PC-9 (cell line): ENCODE results near the gene TULP4. TPM values are rescaled to one million over a fixed set of nuclear protein-coding genes. Genes with fewer than 3 reads are reported as not detected.

Experiments used
- BruUV-seq: library from RNA; stranded (reverse); fragments of 400-500 nt; replicated peaks from 2 replicates; lab custom pipeline; 2021; lab: Mats Ljungman, UMichigan
- CTCF ChIA-PET: fragments of 300-600 bp; sonication (Branson Sonifier 250); formaldehyde crosslinking; loops from one replicate; lab custom pipeline; 2022; ENCODE audit warnings: antibody characterized with exemption; lab: Charles Lee
- POLR2A ChIA-PET: fragments of 300-600 bp; sonication (Branson Sonifier 250); formaldehyde crosslinking; loops from one replicate; lab custom pipeline; 2022; ENCODE audit warnings: antibody characterized with exemption; ENCODE audit not compliant: unreplicated experiment; lab: Charles Lee
- DNase-seq, 2 experiments: peaks; one replicate each; pipeline versions ENCODE4 v3.0.0 to v3.0.0-alpha.2; 2015 to 2022; ENCODE audit warnings: mixed read lengths in 1 of 2
- H2AFZ ChIP-seq: fragments of 200-600 bp; sonication (generic); 2 replicates; pipeline ENCODE4 v1.8.1; 2017; ENCODE audit warnings: antibody characterized with exemption
- H3F3A ChIP-seq: fragments of 200-600 bp; sonication (generic); 2 replicates; pipeline ENCODE4 v1.8.1; 2017; ENCODE audit warnings: antibody characterized with exemption, mild to moderate bottlenecking, low read depth; ENCODE audit not compliant: insufficient read depth
- H3K27ac ChIP-seq: fragments of 200-600 bp; sonication (generic); 2 replicates; pipeline ENCODE4 v1.6.1; 2016; ENCODE audit warnings: mixed run types
- H3K27me3 ChIP-seq: fragments of 200-600 bp; sonication (generic); 2 replicates; pipeline ENCODE4 v1.6.1; 2016; ENCODE audit warnings: low read depth, mixed run types; ENCODE audit not compliant: insufficient read depth
- H3K36me3 ChIP-seq: fragments of 200-600 bp; sonication (generic); 2 replicates; pipeline ENCODE4 v1.6.1; 2016; ENCODE audit warnings: low read depth, mixed run types
- H3K4me1 ChIP-seq: fragments of 200-600 bp; sonication (generic); replicated peaks from 2 replicates; pipeline ENCODE4 v1.6.1; 2016; ENCODE audit warnings: mixed run types; ENCODE audit not compliant: insufficient read depth
- H3K4me2 ChIP-seq: fragments of 200-600 bp; sonication (generic); 2 replicates; pipeline ENCODE4 v1.6.1; 2017; ENCODE audit warnings: mixed run types
- H3K4me3 ChIP-seq: fragments of 200-600 bp; sonication (generic); 2 replicates; pipeline ENCODE4 v1.6.1; 2016; ENCODE audit warnings: mixed run types
- H3K79me2 ChIP-seq: fragments of 200-600 bp; sonication (generic); 2 replicates; pipeline ENCODE4 v1.6.1; 2017; ENCODE audit warnings: low read depth, mixed run types
- H3K9me2 ChIP-seq: fragments of 200-600 bp; sonication (generic); 2 replicates; pipeline ENCODE4 v1.8.1; 2017; ENCODE audit warnings: mild to moderate bottlenecking; ENCODE audit not compliant: insufficient read depth
- H3K9me3 ChIP-seq: fragments of 200-600 bp; sonication (generic); 2 replicates; pipeline ENCODE4 v1.8.1; 2016; ENCODE audit warnings: low read depth; ENCODE audit not compliant: insufficient read depth
- H4K20me1 ChIP-seq: fragments of 200-600 bp; sonication (generic); 2 replicates; pipeline ENCODE4 v1.8.1; 2017; ENCODE audit not compliant: insufficient read depth
- CTCF ChIP-seq: fragments of 200-600 bp; sonication (generic); conservative IDR thresholded peaks from 2 replicates; pipeline ENCODE4 v1.6.1; 2017; ENCODE audit warnings: mixed run types, antibody characterized with exemption, mild to moderate bottlenecking, moderate library complexity
- EZH2 ChIP-seq: fragments of 200-600 bp; sonication (generic); IDR thresholded peaks from 2 replicates; pipeline ENCODE4 v1.8.0; 2017; ENCODE audit warnings: antibody characterized with exemption, low read depth
- intact Hi-C: fragments of 100-400 bp; cut with micrococcal nuclease; formaldehyde crosslinking; loops from one replicate; pipeline ENCODE4 v1.10.0; 2022; ENCODE audit not compliant: unreplicated experiment
- total RNA-seq: library from RNA; stranded (reverse); gene quantifications from 2 replicates; pipeline ENCODE4 v1.2.3, GENCODE V29; 2021

The TULP4 gene
- total RNA-seq, 1 experiment from 2014 or later, result 34.0 TPM

GRCh38 chr6:158408552-158409130 lies 96.4 kb downstream of the TULP4 start:
- Histone ChIP-seq H3K27ac (no peak overlapping the region), H3K27me3 (no peaks in the 10 kb centered on the region), H3K79me2 (0 out of 2 replicates have a peak, but pooled peaks cover 7% of the 10 kb centered on the region), H2AFZ (no peak overlapping the region), H3K4me1 (peaks cover 28% of the 10 kb centered on the region), H3K9me3 (no peaks in the 10 kb centered on the region; the same call in 1 of the 2 replicates), H3K36me3 (no peaks in the 10 kb centered on the region), H4K20me1 (no peaks in the 10 kb centered on the region), H3K4me3 (no peak overlapping the region), H3K9me2 (no peaks in the 10 kb centered on the region), H3F3A (peaks cover 12% of the 10 kb centered on the region; the same call in 1 of the 2 replicates), H3K4me2 (no peak overlapping the region)
- TF ChIP-seq CTCF (no peak), EZH2 (no peak)
- intact Hi-C loops, result no loop called here
- POLR2A ChIA-PET, result no interaction called here
- BruUV-seq, result no TSS peak
- CTCF ChIA-PET, result no interaction called here
- DNase-seq, result no peak

GRCh38 chr6:158409451-158409850 lies 97.2 kb downstream of the TULP4 start:
- Histone ChIP-seq H3K27me3 (no peaks in the 10 kb centered on the region), H4K20me1 (no peaks in the 10 kb centered on the region), H2AFZ (no peak overlapping the region), H3K9me2 (no peaks in the 10 kb centered on the region), H3K36me3 (no peaks in the 10 kb centered on the region), H3F3A (peaks cover 12% of the 10 kb centered on the region; the same call in 1 of the 2 replicates), H3K27ac (no peak overlapping the region), H3K79me2 (0 out of 2 replicates have a peak, but pooled peaks cover 7% of the 10 kb centered on the region), H3K9me3 (no peaks in the 10 kb centered on the region; the same call in 1 of the 2 replicates), H3K4me3 (no peak overlapping the region), H3K4me2 (no peak overlapping the region), H3K4me1 (peaks cover 28% of the 10 kb centered on the region)
- ChIA-PET CTCF (no interaction called here), POLR2A (no interaction called here)
- TF ChIP-seq EZH2 (no peak), CTCF (no peak)
- no peak for DNase-seq
- BruUV-seq, result no TSS peak
- intact Hi-C loops, result no loop called here

GRCh38 chr6:158410784-158411183 lies 98.5 kb downstream of the TULP4 start:
- Histone ChIP-seq H4K20me1 (no peaks in the 10 kb centered on the region), H3F3A (peaks cover 6% of the 10 kb centered on the region; the same call in 1 of the 2 replicates), H3K9me3 (no peaks in the 10 kb centered on the region; the same call in 1 of the 2 replicates), H3K9me2 (no peaks in the 10 kb centered on the region), H3K79me2 (0 out of 2 replicates have a peak, but pooled peaks cover 7% of the 10 kb centered on the region), H2AFZ (no peak overlapping the region), H3K36me3 (no peaks in the 10 kb centered on the region), H3K27me3 (no peaks in the 10 kb centered on the region), H3K4me3 (no peak overlapping the region), H3K4me1 (peaks cover 23% of the 10 kb centered on the region), H3K27ac (no peak overlapping the region), H3K4me2 (no peak overlapping the region)
- DNase-seq, result no peak
- POLR2A ChIA-PET, result interaction anchor here (0.5 kb wide), 1 partner anchor 99 kb away, joined by 3 read pairs; no protein-coding TSS in a partner anchor
- BruUV-seq, result no TSS peak
- intact Hi-C loops, result no loop called here
- CTCF ChIA-PET, result no interaction called here
- TF ChIP-seq EZH2 (no peak), CTCF (no peak)
